CD4-positive, alpha-beta T cell (primary cell): ENCODE data around the gene ALKBH3. TPM values are rescaled to one million over a fixed set of nuclear protein-coding genes. Genes with fewer than 3 reads are reported as not detected.

Source experiments
- ATAC-seq: fragments of 200-7000 bp; cut with Tn5 transposase; one replicate; pipeline ENCODE4 v1.10.0; 2022; ENCODE audit warnings: mild to moderate bottlenecking; ENCODE audit not compliant: poor library complexity
- CTCF ChIA-PET: fragments of 350-600 bp; sonication (Branson Sonifier 250); formaldehyde crosslinking; loops from one replicate; lab custom pipeline; 2021; ENCODE audit warnings: antibody characterized with exemption, inconsistent platforms; lab: Charles Lee
- POLR2A ChIA-PET: fragments of 350-600 bp; sonication (Branson Sonifier 250); formaldehyde crosslinking; loops from one replicate; lab custom pipeline; 2021; ENCODE audit warnings: antibody characterized with exemption, inconsistent platforms; lab: Charles Lee
- DNase-seq, 14 experiments: peaks; one replicate each; pipeline ENCODE4 v3.0.0-alpha.2; 2013 to 2020; ENCODE audit warnings: mixed read lengths in 2 of 14
- H3K27ac ChIP-seq, 2 donors: one replicate each; pipeline versions ENCODE4 v1.5.1 to v1.7.0; 2013; ENCODE audit warnings: low read length in 2 of 2, low read depth in 1 of 2, mild to moderate bottlenecking in 1 of 2
- H3K27me3 ChIP-seq, 2 experiments: 1 replicate in 1 of 2; 2 replicates in 1 of 2; pipeline versions ENCODE4 v1.6.1 to v1.7.0; 2013; ENCODE audit warnings: low read length in 2 of 2, control low read depth in 1 of 2, mild to moderate bottlenecking in 1 of 2, moderate library complexity in 1 of 2; ENCODE audit not compliant: insufficient read depth in 2 of 2, control insufficient read depth in 1 of 2
- H3K36me3 ChIP-seq: one replicate; pipeline ENCODE4 v1.6.1; 2013; ENCODE audit warnings: low read length, control low read depth; ENCODE audit not compliant: insufficient read depth
- H3K4me1 ChIP-seq: one replicate; pipeline ENCODE4 v1.6.1; 2013; ENCODE audit warnings: low read length, control low read depth; ENCODE audit not compliant: insufficient read depth
- H3K4me3 ChIP-seq: one replicate; pipeline ENCODE4 v1.5.1; 2013; ENCODE audit warnings: mild to moderate bottlenecking, low read length, moderate library complexity
- H3K9me3 ChIP-seq, 2 experiments: 1 replicate in 1 of 2; 2 replicates in 1 of 2; pipeline versions ENCODE4 v1.6.1 to v1.7.0; 2013; ENCODE audit warnings: low read length in 2 of 2, mild to moderate bottlenecking in 2 of 2, control low read depth in 1 of 2, moderate library complexity in 1 of 2; ENCODE audit not compliant: control insufficient read depth in 1 of 2, insufficient read depth in 1 of 2
- H3K27ac Mint-ChIP-seq: one replicate; pipeline ENCODE4 v1.8.0; 2020; ENCODE audit warnings: mixed read lengths
- H3K27me3 Mint-ChIP-seq: one replicate; pipeline ENCODE4 v1.8.0; 2021; ENCODE audit warnings: mixed read lengths
- H3K36me3 Mint-ChIP-seq: one replicate; pipeline ENCODE4 v1.8.0; 2021; ENCODE audit warnings: low read depth, mixed read lengths
- H3K4me1 Mint-ChIP-seq: one replicate; pipeline ENCODE4 v1.8.0; 2021; ENCODE audit warnings: low read depth, mixed read lengths
- H3K4me3 Mint-ChIP-seq: one replicate; pipeline ENCODE4 v1.8.0; 2020; ENCODE audit warnings: mild to moderate bottlenecking, mixed read lengths
- H3K9me3 Mint-ChIP-seq: one replicate; pipeline ENCODE4 v1.8.0; 2020; ENCODE audit warnings: mixed read lengths
- intact Hi-C, 2 experiments: fragments of 100-400 bp; cut with DNase I in 1 of 2; cut with micrococcal nuclease in 1 of 2; formaldehyde crosslinking; loops; one replicate each; pipeline versions ENCODE4 v1.15.1 to v1.9.0; 2023 to 2025; cut with DNase I, micrococcal nuclease
- polyA plus RNA-seq, 2 donors: library from polyadenylated mRNA; unstranded; fragments of 120-200 nt; gene quantifications; one replicate each; pipeline ENCODE4 v1.2.1, GENCODE V29; 2013
- total RNA-seq, 174 experiments: library from RNA in 2 of 174; stranded (reverse) in 2 of 174; gene quantifications; one replicate each; pipeline ENCODE4 v1.2.3 and lab custom pipeline; 2021 to 2026
- TF ChIP-seq, protein P1 (sequence below): fragments of 200-600 bp; IDR thresholded peaks from one replicate; pipeline ENCODE4 v1.8.0; 2022; ENCODE audit warnings: antibody characterized with exemption, mild to moderate bottlenecking

ALKBH3 gene
- total RNA-seq (10 to 100 TPM; 16.7 to 17.2 TPM), total RNA-seq (lab: John Stamatoyannopoulos, UW) (12.2 to 42.2 (median 24.9) reads per million in 172 experiments)
- 23.7 TPM for polyA plus RNA-seq (2013, experiment 1 of 2)
- polyA plus RNA-seq (2013, experiment 2 of 2), result 30.6 TPM

- peak within 1 kb of the TSS; percentile 91 for H3K4me3 Mint-ChIP-seq
- H3K27me3 ChIP-seq, result peaks cover 11 to 22% of the 10 kb centered on the region in 2 experiments
- CTCF ChIA-PET, result interaction anchor here (1.0 kb wide), 1 partner anchor 9 kb away, joined by 3 read pairs; no protein-coding TSS in a partner anchor
- peaks cover 26% of the 10 kb centered on the region for H3K4me1 Mint-ChIP-seq
- peaks cover 48% of the 10 kb centered on the region for H3K36me3 Mint-ChIP-seq
- peaks cover 29% of the 10 kb centered on the region for H3K36me3 ChIP-seq
- peak within 1 kb of the TSS; percentile 81 for H3K4me3 ChIP-seq
- intact Hi-C loops, result loop anchor here (2.0 to 10.0 kb wide), 8 partner anchors 187 to 1477 kb away; partner anchors contain the start of genes HSD17B12 (in 2 of the 2), ACCS (in 1 of the 2), API5 (in 1 of the 2) and EXT2 (in 1 of the 2)
- H3K27ac Mint-ChIP-seq, result peak within 1 kb of the TSS; percentile 71
- peak within 1 kb of the TSS in 1 of 2 donors; percentile 39 for H3K27ac ChIP-seq
- ATAC-seq (peak; percentile 98), DNase-seq (peak; percentile 86 to 96 (median 90))
- peaks cover 3% of the 10 kb centered on the region for H3K9me3 Mint-ChIP-seq
- H3K4me1 ChIP-seq, result peaks cover 15% of the 10 kb centered on the region
- POLR2A ChIA-PET, result interaction anchor here (0.9 to 1.4 kb wide), 4 partner anchors 9 to 569 kb away, joined by 3 to 9 read pairs (median 4); partner anchors contain the start of gene API5
- TF ChIP-seq, protein P1, sequence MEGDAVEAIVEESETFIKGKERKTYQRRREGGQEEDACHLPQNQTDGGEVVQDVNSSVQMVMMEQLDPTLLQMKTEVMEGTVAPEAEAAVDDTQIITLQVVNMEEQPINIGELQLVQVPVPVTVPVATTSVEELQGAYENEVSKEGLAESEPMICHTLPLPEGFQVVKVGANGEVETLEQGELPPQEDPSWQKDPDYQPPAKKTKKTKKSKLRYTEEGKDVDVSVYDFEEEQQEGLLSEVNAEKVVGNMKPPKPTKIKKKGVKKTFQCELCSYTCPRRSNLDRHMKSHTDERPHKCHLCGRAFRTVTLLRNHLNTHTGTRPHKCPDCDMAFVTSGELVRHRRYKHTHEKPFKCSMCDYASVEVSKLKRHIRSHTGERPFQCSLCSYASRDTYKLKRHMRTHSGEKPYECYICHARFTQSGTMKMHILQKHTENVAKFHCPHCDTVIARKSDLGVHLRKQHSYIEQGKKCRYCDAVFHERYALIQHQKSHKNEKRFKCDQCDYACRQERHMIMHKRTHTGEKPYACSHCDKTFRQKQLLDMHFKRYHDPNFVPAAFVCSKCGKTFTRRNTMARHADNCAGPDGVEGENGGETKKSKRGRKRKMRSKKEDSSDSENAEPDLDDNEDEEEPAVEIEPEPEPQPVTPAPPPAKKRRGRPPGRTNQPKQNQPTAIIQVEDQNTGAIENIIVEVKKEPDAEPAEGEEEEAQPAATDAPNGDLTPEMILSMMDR, result no peak
- H3K27me3 Mint-ChIP-seq, result peaks cover 23% of the 10 kb centered on the region
- H3K9me3 ChIP-seq, result no peaks in the 10 kb centered on the region
These were observed at the start of gene ALKBH3 for GRCh38 chr11:43880640-43881159. Gene ALKBH3, plus strand, starts transcription at chr11:43880831. Its CDS starts 1,822 bp downstream, at chr11:43882653.

DNA sequence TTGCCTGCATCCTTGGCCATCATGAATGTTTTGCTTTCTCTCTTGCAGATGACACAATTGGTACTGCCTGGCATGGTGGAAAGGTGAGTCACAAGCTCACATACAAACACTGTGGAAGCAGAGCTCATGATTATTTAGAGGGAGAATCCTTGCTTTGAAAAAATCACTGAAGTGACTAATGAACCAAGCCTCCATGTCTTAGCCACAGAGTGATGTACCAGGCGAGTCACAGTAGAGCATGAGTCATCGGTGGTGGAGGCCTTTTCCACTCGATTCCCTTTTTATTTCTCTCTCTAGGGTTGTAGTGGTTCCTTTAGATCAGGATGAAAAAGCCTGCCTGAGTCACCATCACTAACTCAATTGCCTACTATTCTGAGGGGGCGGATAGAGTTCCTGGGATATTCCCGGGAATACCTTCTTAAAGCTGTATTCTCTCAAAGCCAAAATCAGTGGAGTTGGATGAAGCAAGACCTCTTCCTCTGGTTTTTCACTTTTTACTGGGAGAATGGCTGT is 49.6 kb upstream of the ALKBH3 start:
- no peak overlapping the region for H3K4me3 Mint-ChIP-seq
- H3K27ac Mint-ChIP-seq, result no peak overlapping the region
- TF ChIP-seq, protein P1, result no peak
- no peak for ATAC-seq
- intact Hi-C loops, result no loop called here
- H3K27me3 Mint-ChIP-seq, result no peaks in the 10 kb centered on the region
- Histone ChIP-seq H3K9me3 (no peaks in the 10 kb centered on the region), H3K36me3 (no peaks in the 10 kb centered on the region), H3K27me3 (no peaks in the 10 kb centered on the region), H3K27ac (no peak overlapping the region), H3K4me3 (no peak overlapping the region), H3K4me1 (no peaks in the 10 kb centered on the region)
- peak in 8 of 14 experiments; percentile 1 to 46 (median 18) for DNase-seq
- POLR2A ChIA-PET, result no interaction called here
- CTCF ChIA-PET, result no interaction called here
- H3K9me3 Mint-ChIP-seq, result no peaks in the 10 kb centered on the region
- no peaks in the 10 kb centered on the region for H3K4me1 Mint-ChIP-seq
- H3K36me3 Mint-ChIP-seq, result peaks cover 21% of the 10 kb centered on the region

DNA sequence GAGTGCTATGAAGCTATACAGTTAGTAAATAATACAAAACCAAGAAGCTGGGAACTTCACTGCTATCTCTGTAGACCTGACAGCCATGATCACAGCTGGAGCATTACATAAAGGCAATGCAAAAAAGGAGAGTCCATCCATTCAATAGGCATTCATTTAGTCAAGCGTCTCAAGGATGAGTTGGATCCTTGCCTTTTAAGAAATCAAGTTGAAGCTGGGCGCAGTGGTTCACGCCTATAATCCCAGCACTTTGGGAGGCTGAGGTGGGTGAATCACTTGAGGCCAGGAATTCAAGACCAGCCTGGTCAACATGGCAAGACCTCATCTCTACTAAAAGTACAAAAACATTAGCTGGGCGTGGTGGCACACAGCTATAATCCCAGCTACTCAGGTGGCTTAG is 48.1 kb upstream of the ALKBH3 start:
- TF ChIP-seq, protein P1, result no peak

More for the DNA sequence above, 48.1 kb upstream of the ALKBH3 start:
- H3K27me3 ChIP-seq, result no peaks in the 10 kb centered on the region
- H3K27ac Mint-ChIP-seq, result no peak overlapping the region
- peaks cover 27% of the 10 kb centered on the region for H3K36me3 Mint-ChIP-seq
- H3K9me3 Mint-ChIP-seq, result no peaks in the 10 kb centered on the region
- no peak for ATAC-seq
- no peaks in the 10 kb centered on the region for H3K9me3 ChIP-seq
- no peaks in the 10 kb centered on the region for H3K27me3 Mint-ChIP-seq
- no peaks in the 10 kb centered on the region for H3K36me3 ChIP-seq
- intact Hi-C loops, result no loop called here
- POLR2A ChIA-PET, result no interaction called here
- H3K27ac ChIP-seq, result no peak overlapping the region
- H3K4me1 ChIP-seq, result no peaks in the 10 kb centered on the region
- DNase-seq, result no peak
- H3K4me3 Mint-ChIP-seq, result no peak overlapping the region
- no peaks in the 10 kb centered on the region for H3K4me1 Mint-ChIP-seq
- CTCF ChIA-PET, result no interaction called here
- no peak overlapping the region for H3K4me3 ChIP-seq
